Limb (tissue), 2 donors: ENCODE measurements around the gene ZNF236.
"Not testable (repeated sequence)": the region's sequence is repeated elsewhere in the genome, so short reads cannot be mapped to it uniquely, and the experiment has no call there.

ENCODE experiments used
- DNase-seq, 2 donors: peaks; one replicate each; pipeline ENCODE4 v3.0.0-alpha.2; 2016; ENCODE audit errors: extremely low spot score in 2 of 2

ZNF236 gene

DNA sequence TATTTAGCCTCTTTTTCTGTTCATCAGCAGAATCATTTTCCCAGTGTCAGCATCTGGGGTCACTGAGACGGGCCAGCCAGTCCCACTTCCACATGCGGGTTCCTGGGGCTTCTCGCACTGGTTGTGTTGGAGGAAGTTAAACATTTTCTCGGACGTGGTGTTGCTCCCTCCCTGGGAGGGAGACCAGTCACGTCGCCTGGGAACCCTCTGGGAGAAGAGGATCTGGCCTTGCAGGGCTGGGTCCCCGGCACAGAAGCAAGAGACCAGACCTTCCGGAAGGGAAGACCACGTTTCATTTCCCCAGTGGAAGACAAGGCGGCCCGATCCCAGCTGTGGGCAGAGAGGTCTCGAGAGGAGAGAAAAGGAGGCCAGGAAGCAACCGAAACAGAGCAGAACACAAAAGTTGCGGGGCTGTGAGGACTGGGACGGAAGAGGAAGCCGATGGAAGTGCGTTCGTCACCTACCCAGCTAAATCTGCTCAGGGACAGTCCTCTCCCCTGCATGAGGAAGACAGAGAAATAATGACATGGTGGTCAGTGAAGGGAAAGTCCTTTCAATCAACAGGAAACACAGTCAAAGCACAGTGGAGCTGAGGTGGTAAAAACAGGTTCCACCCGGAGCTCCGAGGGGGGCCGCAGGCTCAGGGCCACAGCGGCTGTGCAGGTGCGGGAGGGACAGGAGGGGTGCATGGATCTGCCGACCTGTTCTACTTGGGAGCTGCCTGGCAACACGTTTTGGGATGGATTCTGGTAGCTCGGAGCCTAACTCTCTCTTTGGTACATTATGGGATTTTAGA lies 165.9 kb downstream of the ZNF236 start:
- peak in 1 of 2 donors; percentile 20 for DNase-seq

- no peak for DNase-seq
These were observed 166.7 kb downstream of the ZNF236 start for GRCh38 chr18:76988827-76989646.

GRCh38 chr18:76989647-76990190 lies 167.4 kb downstream of the ZNF236 start:
- DNase-seq: peak in 1 of 2 donors; percentile 23

GRCh38 chr18:76990343-76991020 lies 168.1 kb downstream of the ZNF236 start:
- not testable (repeated sequence) for DNase-seq

DNA sequence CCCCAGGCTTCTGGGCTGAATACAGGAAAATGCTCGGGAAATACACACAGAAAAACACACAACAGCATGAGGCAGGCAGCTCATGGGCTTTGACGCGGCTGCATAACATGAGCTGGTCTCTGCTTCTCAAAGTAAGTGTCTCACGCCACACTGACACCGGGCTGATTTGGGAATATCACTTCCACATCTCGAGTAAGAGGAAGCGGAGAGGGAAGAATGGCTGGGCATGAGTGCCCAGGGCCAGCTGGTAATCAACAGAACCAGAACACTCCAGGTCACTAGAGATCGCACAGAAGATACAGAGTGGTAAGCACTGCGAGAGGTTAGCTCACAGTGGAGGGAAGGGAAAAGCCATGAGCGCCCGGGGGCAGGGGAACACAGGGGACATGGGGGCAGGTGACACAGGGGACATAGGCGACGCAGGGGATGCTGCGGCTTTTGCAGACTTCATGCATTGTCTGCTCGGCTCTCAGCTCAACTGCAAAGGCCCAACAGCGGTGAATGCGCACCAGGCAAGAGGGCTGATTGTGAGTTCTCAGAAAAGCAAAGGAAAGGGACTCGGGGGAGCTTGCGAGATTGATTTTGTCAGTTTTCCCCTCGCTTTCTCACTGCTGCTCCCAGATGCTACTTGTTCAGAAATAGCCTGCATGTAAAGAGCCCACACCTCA lies 168.8 kb downstream of the ZNF236 start:
- peak in 1 of 2 donors; percentile 13 for DNase-seq

- DNase-seq: peak in 1 of 2 donors; percentile 21
These were observed 170.1 kb downstream of the ZNF236 start for GRCh38 chr18:76992226-76993084.

DNA sequence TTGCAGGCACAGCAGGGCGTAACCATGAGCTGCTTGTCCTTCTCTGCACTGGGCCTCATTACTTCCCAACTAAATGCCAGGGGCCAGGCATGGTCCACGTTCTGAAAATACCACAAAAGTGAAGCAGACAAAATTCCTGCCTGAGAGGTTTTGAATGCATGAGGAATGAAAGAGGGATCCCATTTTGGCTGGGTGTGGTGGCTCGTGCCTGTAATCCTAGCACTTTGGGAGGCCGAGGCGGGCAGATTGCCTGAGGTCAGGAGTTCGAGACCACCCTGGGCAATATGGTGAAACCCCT lies 170.7 kb downstream of the ZNF236 start:
- DNase-seq: peak in 1 of 2 donors; percentile 17

DNA sequence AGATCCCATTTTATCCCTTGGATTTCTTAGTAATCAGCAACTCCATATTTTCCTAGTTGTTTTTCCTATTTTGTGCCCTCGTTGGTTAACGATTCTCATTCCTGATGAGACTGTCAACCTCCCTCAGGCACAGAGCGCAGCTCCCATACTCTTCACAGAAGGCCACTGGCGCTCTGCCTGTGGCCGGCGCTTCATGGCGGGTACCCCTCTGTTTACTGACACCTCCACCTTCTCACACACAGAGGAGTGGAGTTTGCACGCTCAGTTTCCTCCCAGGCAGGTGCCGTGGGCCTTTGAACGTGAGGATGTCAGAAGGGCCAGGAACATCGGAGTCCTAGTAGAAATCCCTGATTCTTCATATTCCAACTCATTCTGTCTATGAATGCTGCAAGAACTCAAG lies 171.2 kb downstream of the ZNF236 start:
- no peak for DNase-seq

DNA sequence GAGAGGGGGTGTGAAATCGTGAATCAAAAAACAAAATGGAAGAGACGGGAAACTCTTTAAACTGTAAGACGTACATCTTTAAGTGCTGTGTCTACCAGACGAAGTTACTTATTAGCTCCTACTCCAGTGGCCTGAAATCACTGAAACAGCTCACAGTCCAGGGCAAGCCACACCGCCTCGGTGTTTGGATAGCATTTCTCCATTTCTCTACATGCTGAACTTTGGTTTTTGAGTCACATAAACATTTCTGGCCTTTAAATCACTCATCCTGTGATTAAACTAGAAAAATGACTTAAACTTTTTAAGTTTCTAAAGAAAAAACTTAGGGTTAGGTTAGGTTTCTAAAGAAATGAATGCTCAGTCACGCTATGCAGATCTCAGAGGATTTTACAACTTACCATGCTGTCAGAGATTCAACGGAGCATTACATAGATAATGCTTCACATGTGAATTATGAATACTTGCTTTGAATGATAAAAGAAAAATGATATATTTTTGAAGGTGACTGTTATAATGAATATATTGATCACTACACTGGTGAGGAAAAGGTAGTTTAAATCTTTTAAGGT lies 171.8 kb downstream of the ZNF236 start:
- no peak for DNase-seq

GRCh38 chr18:76995896-76996295 lies 173.5 kb downstream of the ZNF236 start:
- no peak for DNase-seq

DNA sequence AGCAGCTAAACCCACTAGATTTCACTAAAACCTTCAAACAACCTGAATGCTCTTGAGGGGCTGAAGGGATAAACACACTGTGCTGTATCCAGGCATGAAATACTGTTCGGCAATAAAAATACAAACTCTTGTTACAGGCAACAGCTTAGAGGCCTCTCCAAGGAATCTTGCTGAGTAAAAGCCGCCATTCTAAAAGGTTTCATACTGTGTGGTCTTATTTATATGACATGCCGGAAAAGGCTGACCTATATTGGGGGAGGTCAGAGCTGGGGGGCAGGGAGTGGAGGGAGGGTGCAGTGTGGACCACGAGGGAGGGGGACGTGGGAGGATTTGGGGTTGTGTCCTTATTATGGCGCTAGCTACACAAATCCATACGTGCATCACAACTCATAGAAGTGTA lies 174.1 kb downstream of the ZNF236 start:
- peak in 1 of 2 donors; percentile 34 for DNase-seq

DNA sequence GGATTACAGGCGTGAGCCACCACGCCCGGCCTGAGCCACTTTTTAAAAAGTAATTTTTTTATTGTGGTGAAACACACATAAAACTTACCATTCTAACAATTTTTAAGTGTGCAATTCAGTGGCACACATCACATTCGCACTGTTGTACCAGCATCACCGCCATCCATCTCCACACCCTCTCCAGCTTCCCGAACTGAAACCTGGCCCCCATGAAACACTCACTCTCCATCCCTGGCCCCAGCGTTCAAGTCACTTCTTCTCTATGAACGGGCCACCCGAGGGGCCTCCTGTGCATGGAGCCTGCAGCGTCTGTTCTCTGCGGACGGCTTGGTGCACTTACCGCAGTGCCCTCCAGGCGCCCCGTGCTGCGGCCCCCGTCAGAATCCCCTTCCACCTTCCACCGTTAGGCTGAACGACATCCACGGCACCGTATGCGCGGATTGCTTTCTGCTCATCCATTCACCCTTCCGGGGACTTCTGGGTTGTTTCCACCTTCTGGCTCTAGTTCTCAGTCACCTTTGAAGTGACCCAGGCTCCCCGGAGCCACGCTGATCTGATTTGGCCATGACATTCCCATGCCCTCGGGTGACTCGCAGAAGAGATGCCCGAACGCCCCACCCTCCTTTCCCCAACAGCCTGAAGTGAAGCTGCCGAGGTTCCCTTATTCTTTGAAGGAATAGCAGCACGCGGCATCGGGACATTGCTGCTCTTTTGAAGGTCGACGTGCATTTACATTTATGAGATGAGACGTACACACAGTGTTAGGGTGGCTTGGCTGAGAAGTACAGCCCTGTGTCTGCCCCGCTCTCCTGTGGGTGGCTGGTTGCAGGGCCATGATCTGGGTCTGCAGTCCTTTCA lies 175.8 kb downstream of the ZNF236 start:
- no peak for DNase-seq

DNA sequence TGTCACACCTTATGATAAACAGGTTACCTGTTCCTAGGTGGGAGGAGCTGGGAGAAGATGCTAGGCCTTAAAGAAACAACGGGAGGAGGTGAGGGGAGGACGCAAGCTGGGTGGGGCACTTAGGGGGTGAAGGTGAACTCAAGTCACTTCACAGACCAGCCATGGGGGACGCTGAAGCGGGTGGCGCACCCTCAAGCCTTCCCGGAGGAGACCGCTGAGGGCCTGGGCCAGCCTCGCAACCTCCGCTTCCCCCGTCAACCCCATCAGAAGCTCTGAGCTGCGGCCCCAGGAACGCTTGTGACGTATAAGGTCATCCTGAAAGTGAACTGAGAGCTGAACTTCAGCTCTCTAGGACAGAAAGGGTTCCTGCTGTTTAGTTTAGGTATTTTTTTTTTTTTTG lies 176.7 kb downstream of the ZNF236 start:
- no peak for DNase-seq

DNA sequence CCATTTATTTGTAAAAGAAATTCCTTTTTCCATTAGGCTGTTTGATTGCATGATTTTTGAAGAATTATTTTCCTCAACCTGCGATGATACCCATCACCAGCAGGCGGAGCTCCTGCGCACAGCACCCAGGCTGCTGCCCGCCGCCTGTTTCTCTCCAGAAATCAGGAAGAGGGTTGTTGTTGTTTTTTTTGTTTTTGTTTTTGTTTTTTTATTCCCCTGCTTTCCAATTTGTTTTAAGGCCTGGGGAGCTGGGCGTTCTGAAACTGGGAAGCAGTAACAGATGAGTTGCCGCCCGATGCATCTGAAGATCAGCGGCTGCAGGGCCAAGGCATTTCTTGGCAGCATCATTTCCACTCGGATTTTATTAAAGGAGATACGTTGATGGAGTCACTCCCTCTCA lies 178.2 kb downstream of the ZNF236 start:
- DNase-seq: peak; percentile 60 to 76

DNA sequence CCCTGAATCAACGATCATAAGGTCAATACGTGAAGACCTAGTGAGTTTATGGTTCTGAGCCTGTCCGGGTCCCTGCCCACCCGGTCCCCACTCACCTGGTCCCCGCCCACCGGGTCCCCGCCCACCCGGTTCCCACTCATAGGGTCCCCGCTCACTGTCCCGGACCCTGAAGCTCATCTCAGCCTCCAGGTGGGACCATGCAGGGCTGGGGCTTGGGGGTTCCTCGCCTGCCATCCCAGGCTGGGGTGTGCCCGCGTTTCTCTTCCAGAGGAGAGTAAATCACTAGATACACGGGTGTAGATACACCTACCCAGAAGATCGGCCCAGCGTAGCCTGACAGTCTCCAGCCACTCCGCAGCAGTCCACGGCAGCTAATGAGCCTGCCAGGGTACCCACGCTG lies 178.7 kb downstream of the ZNF236 start:
- peak in 1 of 2 donors; percentile 29 for DNase-seq

GRCh38 chr18:77001979-77002378 lies 179.6 kb downstream of the ZNF236 start:
- DNase-seq: peak in 1 of 2 donors; percentile 20

DNA sequence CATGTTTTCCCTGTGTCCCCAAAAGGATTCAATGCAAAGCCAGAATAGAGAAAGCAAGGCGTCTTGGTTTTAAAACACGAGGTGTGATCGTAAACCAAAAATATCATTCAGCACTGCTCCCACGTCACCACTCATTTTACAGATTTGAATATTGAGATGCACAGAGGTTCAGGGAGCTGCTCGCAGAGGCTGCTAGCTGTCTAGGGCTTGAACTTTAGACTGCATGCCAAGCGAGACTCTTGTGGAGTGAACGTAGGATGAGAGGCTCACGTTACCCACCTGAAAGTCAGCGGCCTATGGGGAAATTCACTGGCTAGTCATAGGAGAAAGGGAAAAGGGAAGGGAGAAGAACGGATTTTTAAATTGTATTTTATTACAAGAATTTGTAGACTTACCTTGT lies 180.1 kb downstream of the ZNF236 start:
- peak in 1 of 2 donors; percentile 15 for DNase-seq

- no peak for DNase-seq
These were observed 181.0 kb downstream of the ZNF236 start for GRCh38 chr18:77003316-77003715.
